GM20000 (cell line): ENCODE data around the gene NCKAP5.

Source experiments
- DNase-seq: peaks from one replicate; pipeline ENCODE4 v3.0.0; 2012; ENCODE audit warnings: low spot score
- TF ChIP-seq, protein P1 (sequence below): IDR thresholded peaks from 2 replicates; pipeline ENCODE4 v1.5.1; 2012; ENCODE audit warnings: mild to moderate bottlenecking, control low read depth; ENCODE audit errors: extremely low read depth, missing control alignments

Gene NCKAP5

GRCh38 chr2:133090358-133090757 is 477.9 kb downstream of the NCKAP5 start:
- TF ChIP-seq, protein P1, sequence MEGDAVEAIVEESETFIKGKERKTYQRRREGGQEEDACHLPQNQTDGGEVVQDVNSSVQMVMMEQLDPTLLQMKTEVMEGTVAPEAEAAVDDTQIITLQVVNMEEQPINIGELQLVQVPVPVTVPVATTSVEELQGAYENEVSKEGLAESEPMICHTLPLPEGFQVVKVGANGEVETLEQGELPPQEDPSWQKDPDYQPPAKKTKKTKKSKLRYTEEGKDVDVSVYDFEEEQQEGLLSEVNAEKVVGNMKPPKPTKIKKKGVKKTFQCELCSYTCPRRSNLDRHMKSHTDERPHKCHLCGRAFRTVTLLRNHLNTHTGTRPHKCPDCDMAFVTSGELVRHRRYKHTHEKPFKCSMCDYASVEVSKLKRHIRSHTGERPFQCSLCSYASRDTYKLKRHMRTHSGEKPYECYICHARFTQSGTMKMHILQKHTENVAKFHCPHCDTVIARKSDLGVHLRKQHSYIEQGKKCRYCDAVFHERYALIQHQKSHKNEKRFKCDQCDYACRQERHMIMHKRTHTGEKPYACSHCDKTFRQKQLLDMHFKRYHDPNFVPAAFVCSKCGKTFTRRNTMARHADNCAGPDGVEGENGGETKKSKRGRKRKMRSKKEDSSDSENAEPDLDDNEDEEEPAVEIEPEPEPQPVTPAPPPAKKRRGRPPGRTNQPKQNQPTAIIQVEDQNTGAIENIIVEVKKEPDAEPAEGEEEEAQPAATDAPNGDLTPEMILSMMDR, result no peak
- DNase-seq, result no peak

- DNase-seq, result no peak
- TF ChIP-seq, protein P1, result no peak
Measured at GRCh38 chr2:133086176-133086575, 482.1 kb downstream of the NCKAP5 start.

DNA sequence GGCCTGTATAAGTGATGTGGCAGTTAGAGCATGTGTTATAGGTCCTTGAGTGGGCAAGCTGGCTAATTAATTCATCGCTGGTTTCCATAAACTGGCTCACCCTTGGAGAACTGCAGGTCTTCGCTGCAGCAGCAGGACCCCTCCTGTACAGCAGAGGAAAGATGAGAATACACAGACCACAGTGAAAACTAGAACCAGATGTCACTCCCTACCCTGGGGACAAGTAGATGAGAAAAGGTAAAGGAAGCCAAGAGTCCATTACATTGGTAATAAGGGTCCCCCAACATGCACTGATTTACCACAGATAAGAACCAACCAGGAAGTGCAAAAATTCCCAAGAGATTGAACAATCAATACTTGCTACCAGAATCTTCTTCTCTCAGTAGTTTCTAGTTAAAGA is 482.6 kb downstream of the NCKAP5 start:
- DNase-seq, result no peak

DNA sequence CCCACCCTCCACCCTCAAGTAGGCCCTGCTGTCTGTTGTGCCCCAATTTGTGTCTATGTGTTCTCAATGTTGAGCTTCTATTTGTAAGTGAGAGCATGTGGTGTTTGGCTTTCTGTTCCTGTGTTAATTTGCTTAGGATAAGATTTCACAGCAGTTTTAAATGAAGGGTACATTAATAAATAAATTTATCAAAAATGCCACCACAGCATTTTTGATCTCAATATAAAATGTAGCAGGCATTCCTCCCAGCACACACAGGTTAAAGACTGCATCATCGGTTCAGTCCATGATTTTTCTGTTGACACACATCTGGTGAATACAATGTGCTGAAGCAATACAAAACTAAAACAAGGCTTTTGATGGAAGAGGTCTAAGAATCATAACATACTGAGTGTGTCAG is 486.2 kb downstream of the NCKAP5 start:
- no peak for DNase-seq
- TF ChIP-seq, protein P1, result no peak

More for the DNA sequence above, 482.6 kb downstream of the NCKAP5 start:
- TF ChIP-seq, protein P1, result no peak

GRCh38 chr2:133080822-133081221 is 487.4 kb downstream of the NCKAP5 start:
- TF ChIP-seq, protein P1, result no peak
- no peak for DNase-seq

GRCh38 chr2:133078667-133079411 is 489.4 kb downstream of the NCKAP5 start:
- TF ChIP-seq, protein P1, result no peak
- no peak for DNase-seq

GRCh38 chr2:133077269-133077822 is 490.9 kb downstream of the NCKAP5 start:
- no peak for DNase-seq
- TF ChIP-seq, protein P1, result no peak
